ENCODE data around the gene CPNE5.

CPNE5 gene

GRCh38 chr6:36765190-36765589 lies 74.1 kb downstream of the CPNE5 start:
- no peak overlapping the region for H3K4me2 ChIP-seq (ENCODE audit: low read length)
- no peak overlapping the region for H3K4me3 ChIP-seq (ENCODE audit: low read length)
- no peaks in the 10 kb centered on the region for H3K9me3 ChIP-seq (replicated peaks; ENCODE audit: low read length)
- H3K27me3 ChIP-seq (ENCODE audit: control insufficient read depth, insufficient read depth, low read length) = peaks cover 9% of the 10 kb centered on the region
- H3K4me1 ChIP-seq (ENCODE audit: control insufficient read depth, insufficient read depth, low read length) = peaks cover 25% of the 10 kb centered on the region
- no peaks in the 10 kb centered on the region for H3K36me3 ChIP-seq (ENCODE audit: insufficient read depth, low read length)
- no peak overlapping the region for H3K9ac ChIP-seq (ENCODE audit: low read depth, low read length)

- no peak overlapping the region for H3K4me2 ChIP-seq (ENCODE audit: low read length)
- H3K9ac ChIP-seq (ENCODE audit: low read depth, low read length) = no peak overlapping the region
- H3K4me1 ChIP-seq (ENCODE audit: control insufficient read depth, insufficient read depth, low read length) = peaks cover 7% of the 10 kb centered on the region
- H3K4me3 ChIP-seq (ENCODE audit: low read length) = no peak overlapping the region
- H3K9me3 ChIP-seq (replicated peaks; ENCODE audit: low read length) = no peaks in the 10 kb centered on the region
- H3K27me3 ChIP-seq (ENCODE audit: control insufficient read depth, insufficient read depth, low read length) = peaks cover 9% of the 10 kb centered on the region
- H3K36me3 ChIP-seq (ENCODE audit: insufficient read depth, low read length) = no peaks in the 10 kb centered on the region
Measured at GRCh38 chr6:36762123-36762522, 77.1 kb downstream of the CPNE5 start.

GRCh38 chr6:36760685-36761435 lies 78.4 kb downstream of the CPNE5 start:
- Histone ChIP-seq H3K4me2 (ENCODE audit: low read length) (no peak overlapping the region), H3K36me3 (ENCODE audit: insufficient read depth, low read length) (no peaks in the 10 kb centered on the region), H3K9me3 (replicated peaks; ENCODE audit: low read length) (no peaks in the 10 kb centered on the region), H3K9ac (ENCODE audit: low read depth, low read length) (no peak overlapping the region), H3K4me1 (ENCODE audit: control insufficient read depth, insufficient read depth, low read length) (peaks cover 6% of the 10 kb centered on the region), H3K27me3 (ENCODE audit: control insufficient read depth, insufficient read depth, low read length) (peaks cover 9% of the 10 kb centered on the region), H3K4me3 (ENCODE audit: low read length) (no peak overlapping the region)

- no peaks in the 10 kb centered on the region for H3K36me3 ChIP-seq (ENCODE audit: insufficient read depth, low read length)
- no peak overlapping the region for H3K9ac ChIP-seq (ENCODE audit: low read depth, low read length)
- no peak overlapping the region for H3K4me3 ChIP-seq (ENCODE audit: low read length)
- H3K4me2 ChIP-seq (ENCODE audit: low read length) = no peak overlapping the region
- H3K27me3 ChIP-seq (ENCODE audit: control insufficient read depth, insufficient read depth, low read length) = peaks cover 9% of the 10 kb centered on the region
- H3K9me3 ChIP-seq (replicated peaks; ENCODE audit: low read length) = no peaks in the 10 kb centered on the region
- H3K4me1 ChIP-seq (ENCODE audit: control insufficient read depth, insufficient read depth, low read length) = peaks cover 4% of the 10 kb centered on the region
Measured at GRCh38 chr6:36759148-36759759, 80.0 kb downstream of the CPNE5 start.

GRCh38 chr6:36758516-36759147 lies 80.6 kb downstream of the CPNE5 start:
- Histone ChIP-seq H3K27me3 (ENCODE audit: control insufficient read depth, insufficient read depth, low read length) (peaks cover 9% of the 10 kb centered on the region), H3K36me3 (ENCODE audit: insufficient read depth, low read length) (no peaks in the 10 kb centered on the region), H3K4me2 (ENCODE audit: low read length) (no peak overlapping the region), H3K4me3 (ENCODE audit: low read length) (no peak overlapping the region), H3K4me1 (ENCODE audit: control insufficient read depth, insufficient read depth, low read length) (peaks cover 4% of the 10 kb centered on the region), H3K9me3 (replicated peaks; ENCODE audit: low read length) (no peaks in the 10 kb centered on the region), H3K9ac (ENCODE audit: low read depth, low read length) (no peak overlapping the region)

GRCh38 chr6:36757943-36758508 lies 81.2 kb downstream of the CPNE5 start:
- Histone ChIP-seq H3K4me2 (ENCODE audit: low read length) (no peak overlapping the region), H3K4me3 (ENCODE audit: low read length) (no peak overlapping the region), H3K36me3 (ENCODE audit: insufficient read depth, low read length) (no peaks in the 10 kb centered on the region), H3K27me3 (ENCODE audit: control insufficient read depth, insufficient read depth, low read length) (peaks cover 9% of the 10 kb centered on the region), H3K4me1 (ENCODE audit: control insufficient read depth, insufficient read depth, low read length) (peaks cover 7% of the 10 kb centered on the region), H3K9ac (ENCODE audit: low read depth, low read length) (no peak overlapping the region), H3K9me3 (replicated peaks; ENCODE audit: low read length) (no peaks in the 10 kb centered on the region)

GRCh38 chr6:36757206-36757605 lies 82.0 kb downstream of the CPNE5 start:
- Histone ChIP-seq H3K9ac (ENCODE audit: low read depth, low read length) (no peak overlapping the region), H3K9me3 (replicated peaks; ENCODE audit: low read length) (no peaks in the 10 kb centered on the region), H3K4me1 (ENCODE audit: control insufficient read depth, insufficient read depth, low read length) (peaks cover 11% of the 10 kb centered on the region), H3K36me3 (ENCODE audit: insufficient read depth, low read length) (no peaks in the 10 kb centered on the region), H3K4me3 (ENCODE audit: low read length) (no peak overlapping the region), H3K27me3 (ENCODE audit: control insufficient read depth, insufficient read depth, low read length) (peaks cover 9% of the 10 kb centered on the region), H3K4me2 (ENCODE audit: low read length) (no peak overlapping the region)

- no peak overlapping the region for H3K4me3 ChIP-seq (ENCODE audit: low read length)
- no peak overlapping the region for H3K9ac ChIP-seq (ENCODE audit: low read depth, low read length)
Measured at GRCh38 chr6:36756786-36757185, 82.5 kb downstream of the CPNE5 start.

GRCh38 chr6:36755435-36756348 lies 83.6 kb downstream of the CPNE5 start:
- peaks cover 11% of the 10 kb centered on the region for H3K4me1 ChIP-seq (ENCODE audit: control insufficient read depth, insufficient read depth, low read length)
- no peak overlapping the region for H3K4me3 ChIP-seq (ENCODE audit: low read length)
- peaks cover 2% of the 10 kb centered on the region for H3K27me3 ChIP-seq (ENCODE audit: control insufficient read depth, insufficient read depth, low read length)
- H3K4me2 ChIP-seq (ENCODE audit: low read length) = no peak overlapping the region
- no peaks in the 10 kb centered on the region for H3K36me3 ChIP-seq (ENCODE audit: insufficient read depth, low read length)
- H3K9me3 ChIP-seq (replicated peaks; ENCODE audit: low read length) = no peaks in the 10 kb centered on the region
- no peak overlapping the region for H3K9ac ChIP-seq (ENCODE audit: low read depth, low read length)

More at GRCh38 chr6:36756786-36757185, 82.5 kb downstream of the CPNE5 start:
- no peaks in the 10 kb centered on the region for H3K9me3 ChIP-seq (replicated peaks; ENCODE audit: low read length)
- no peak overlapping the region for H3K4me2 ChIP-seq (ENCODE audit: low read length)
- peaks cover 11% of the 10 kb centered on the region for H3K4me1 ChIP-seq (ENCODE audit: control insufficient read depth, insufficient read depth, low read length)
- peaks cover 9% of the 10 kb centered on the region for H3K27me3 ChIP-seq (ENCODE audit: control insufficient read depth, insufficient read depth, low read length)
- no peaks in the 10 kb centered on the region for H3K36me3 ChIP-seq (ENCODE audit: insufficient read depth, low read length)

- H3K27me3 ChIP-seq (ENCODE audit: control insufficient read depth, insufficient read depth, low read length) = no peaks in the 10 kb centered on the region
- H3K4me3 ChIP-seq (ENCODE audit: low read length) = no peak overlapping the region
- H3K4me2 ChIP-seq (ENCODE audit: low read length) = no peak overlapping the region
- H3K4me1 ChIP-seq (ENCODE audit: control insufficient read depth, insufficient read depth, low read length) = peaks cover 11% of the 10 kb centered on the region
- no peaks in the 10 kb centered on the region for H3K9me3 ChIP-seq (replicated peaks; ENCODE audit: low read length)
- no peaks in the 10 kb centered on the region for H3K36me3 ChIP-seq (ENCODE audit: insufficient read depth, low read length)
- H3K9ac ChIP-seq (ENCODE audit: low read depth, low read length) = no peak overlapping the region
Measured at GRCh38 chr6:36754582-36755434, 84.4 kb downstream of the CPNE5 start.
